ENCODE measurements around the gene TFRC.
"Not testable (repeated sequence)": the region's sequence is repeated elsewhere in the genome, so short reads cannot be mapped to it uniquely, and the experiment has no call there.

TFRC gene

DNA sequence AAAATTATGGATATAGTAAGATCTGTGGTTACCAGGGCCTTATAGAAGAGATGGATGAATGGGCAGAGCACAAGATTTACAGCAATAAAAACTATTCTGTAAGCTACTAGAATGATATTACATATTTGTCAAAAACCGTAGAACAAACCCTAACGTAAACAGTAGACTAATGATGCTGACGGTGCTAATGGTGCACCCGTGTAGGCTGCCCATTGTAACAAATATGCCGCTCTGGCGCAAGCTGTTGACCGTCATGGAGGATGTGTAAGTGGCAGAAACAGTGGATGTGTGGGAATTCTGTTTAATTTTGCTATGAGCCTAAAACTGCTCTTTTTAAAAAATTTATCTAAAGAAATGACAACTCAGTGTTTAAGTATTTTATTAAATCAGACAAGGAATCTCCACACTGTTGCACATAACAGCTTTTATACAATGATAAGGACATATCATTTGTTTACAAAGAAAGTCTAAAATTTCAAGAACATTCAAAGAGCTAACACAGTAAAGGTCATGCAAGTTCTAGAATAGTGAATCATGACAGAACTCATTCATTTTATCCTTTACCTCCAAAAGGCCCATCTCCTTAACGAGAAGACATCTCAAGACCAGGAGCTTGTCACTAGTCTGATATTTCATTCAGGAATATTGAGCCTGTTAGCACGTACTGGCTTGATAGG, 32.8 kb downstream of the TFRC start:
- no peak for DNase-seq (ENCODE audit: low read depth in 2 of 2)

DNA sequence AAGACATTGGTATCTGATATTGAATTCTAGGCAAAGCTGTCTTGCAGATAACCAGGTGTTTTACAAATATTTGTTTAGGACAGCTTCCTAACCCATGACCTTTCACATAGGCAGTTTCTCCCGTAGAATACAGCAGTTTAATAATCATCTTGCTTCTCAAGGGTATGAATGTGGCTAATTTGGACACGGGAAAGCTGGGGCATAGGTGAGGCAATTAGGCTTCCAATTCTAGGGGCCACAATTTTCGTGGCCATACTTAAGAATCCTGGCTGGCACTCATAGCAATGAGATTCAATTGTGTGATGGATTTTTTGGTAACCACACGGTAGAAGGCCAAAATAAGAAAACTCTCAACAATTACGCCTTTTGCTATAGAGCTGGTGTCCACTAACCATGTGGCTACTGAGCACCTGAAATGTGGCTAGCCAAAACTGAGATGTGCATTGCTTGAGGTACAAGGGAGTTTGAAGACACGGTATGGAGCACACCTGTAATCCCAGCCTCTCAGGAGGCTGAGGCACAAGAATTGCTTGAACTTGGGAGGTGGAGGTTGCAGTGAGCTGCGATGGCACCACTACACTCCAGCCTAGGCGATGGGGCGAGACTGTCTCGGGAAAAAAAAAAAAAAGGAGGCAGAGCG, 34.4 kb downstream of the TFRC start:
- no peak for DNase-seq (ENCODE audit: low read depth in 2 of 2)

DNA sequence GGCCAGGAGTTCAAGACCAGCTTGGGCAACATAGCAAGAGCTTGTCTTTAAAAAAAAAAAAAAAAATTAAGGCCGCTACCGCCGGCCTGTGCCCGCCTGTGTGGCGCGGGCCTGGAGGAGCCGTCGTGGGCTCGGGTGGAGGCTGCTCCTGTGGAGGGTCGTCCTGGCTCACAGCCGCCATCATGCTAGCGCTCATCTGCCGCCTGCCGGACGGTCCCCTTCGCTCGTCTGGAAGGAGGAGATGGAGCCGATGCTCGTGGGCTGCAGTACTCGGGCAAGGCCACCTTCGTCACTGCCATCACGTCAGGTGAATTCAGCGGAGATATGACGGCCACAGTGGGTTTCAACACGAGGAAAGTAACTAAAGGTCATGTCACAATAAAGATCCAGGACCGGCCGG, 37.4 kb downstream of the TFRC start:
- no peak for DNase-seq (ENCODE audit: low read depth in 2 of 2)

DNA sequence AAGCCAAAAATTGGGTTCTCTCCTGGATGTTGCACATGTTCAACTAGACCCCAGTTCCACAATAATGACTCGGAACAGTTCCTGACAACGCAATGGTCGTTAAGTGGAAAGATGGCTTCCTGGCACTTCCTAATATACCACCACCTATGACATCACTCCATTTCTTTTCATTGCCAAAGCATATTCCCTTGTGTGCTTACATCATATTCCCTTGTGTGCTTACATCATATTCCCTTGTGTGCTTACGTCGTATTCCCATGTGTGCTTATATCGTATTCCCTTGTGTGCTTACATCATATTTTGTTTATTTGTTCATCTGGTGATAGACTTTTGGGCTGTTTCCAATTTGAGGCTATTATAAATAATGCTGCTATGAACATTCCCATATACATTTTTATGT, 39.2 kb downstream of the TFRC start:
- no peak for DNase-seq (ENCODE audit: low read depth in 2 of 2)

DNA sequence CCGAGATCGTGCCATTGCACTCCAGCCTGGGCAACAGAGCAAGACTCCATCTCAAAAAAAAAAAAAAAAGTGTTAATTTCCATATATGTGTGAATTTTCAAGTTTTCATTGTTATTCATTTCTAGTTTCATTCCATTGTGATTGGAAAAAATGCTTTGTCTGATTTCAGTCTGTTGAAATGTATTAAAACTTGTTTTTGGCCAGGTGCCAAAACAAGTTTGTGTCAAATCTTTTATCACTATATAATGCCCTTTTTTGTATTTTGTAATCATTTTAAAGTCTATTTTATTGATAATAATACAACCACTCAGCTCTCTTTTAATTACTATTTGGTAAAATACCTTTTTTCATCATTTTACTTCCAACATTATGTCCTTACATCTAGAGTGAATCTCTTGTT, 42.5 kb downstream of the TFRC start:
- DNase-seq (ENCODE audit: low read depth in 2 of 2): no peak

DNA sequence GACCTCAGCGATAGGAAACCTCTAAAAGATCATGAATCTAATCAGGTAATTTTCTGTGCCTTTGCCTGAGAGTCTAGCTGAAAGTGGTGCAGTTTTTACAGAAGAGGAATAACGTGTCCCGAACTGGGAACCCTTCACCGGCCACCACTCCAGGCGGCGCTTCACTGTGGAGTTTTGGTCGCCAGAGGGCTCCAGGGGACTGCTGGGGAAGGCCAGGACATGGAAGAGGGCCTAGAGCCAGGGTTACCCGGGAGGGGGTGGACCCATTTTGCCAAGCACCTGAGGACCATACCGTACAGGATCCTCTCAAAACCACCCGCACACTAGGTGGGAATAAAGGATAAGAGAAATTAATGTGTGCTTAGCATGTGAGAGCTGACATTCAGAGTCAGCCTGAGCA, 55.8 kb downstream of the TFRC start:
- DNase-seq (ENCODE audit: low read depth in 2 of 2): not testable (repeated sequence)

DNA sequence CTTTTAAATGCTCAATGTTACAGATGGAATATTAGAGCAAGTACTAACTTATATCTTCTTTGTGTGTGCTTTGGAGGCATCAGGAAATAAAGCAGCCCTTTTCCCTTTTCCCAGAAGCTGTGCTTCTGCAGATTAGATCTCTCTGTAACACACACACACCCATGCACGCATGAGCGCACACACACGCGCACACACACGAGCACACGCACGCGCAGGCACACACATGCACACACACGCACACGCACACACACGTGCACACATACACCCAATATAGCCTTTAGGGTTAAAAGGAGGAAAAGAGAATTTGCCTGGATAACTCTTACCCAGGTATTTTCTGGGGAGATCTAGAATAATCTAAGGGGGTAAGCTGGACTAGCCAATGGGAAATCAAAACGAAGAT, 56.9 kb downstream of the TFRC start:
- DNase-seq (ENCODE audit: low read depth in 2 of 2): no peak

DNA sequence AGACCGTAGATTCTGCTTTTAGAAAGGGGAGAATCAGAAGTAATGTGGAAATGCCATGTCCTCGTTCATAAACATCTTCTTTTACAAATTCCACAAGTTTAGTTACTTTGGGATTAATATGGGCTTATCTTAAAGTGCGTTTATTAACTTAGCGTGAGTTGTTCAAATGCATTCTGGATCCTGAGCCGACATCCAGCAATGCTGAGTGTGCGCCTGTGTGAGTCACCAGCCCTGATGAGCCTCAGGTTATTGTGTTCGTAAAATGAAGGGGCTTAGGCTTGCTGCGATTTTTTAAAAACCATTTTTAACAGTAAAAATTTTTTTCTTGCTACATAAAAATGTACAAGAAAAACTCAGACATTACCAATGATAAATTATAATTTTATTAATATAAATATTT, 57.9 kb downstream of the TFRC start:
- no peak for DNase-seq (ENCODE audit: low read depth in 2 of 2)

DNA sequence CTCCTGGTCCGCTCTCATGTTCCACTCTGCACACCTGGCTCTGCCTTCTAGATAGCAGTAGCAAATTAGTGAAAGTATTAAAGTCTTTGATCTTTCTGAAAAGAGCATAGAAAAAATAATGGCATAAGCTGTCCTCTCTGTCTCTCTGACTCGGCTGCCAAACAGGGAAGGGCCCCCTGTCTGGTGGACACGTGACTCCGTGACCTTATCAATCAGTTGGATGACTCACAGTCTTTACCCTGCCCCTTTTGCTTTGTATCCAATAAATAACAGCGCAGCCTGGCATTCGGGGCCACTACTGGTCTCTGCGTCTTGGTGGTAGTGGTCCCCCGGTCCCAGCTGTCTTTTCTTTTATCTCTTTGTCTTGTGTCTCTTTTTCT, 59.4 kb downstream of the TFRC start:
- not testable (repeated sequence) for DNase-seq (ENCODE audit: low read depth in 2 of 2)

DNA sequence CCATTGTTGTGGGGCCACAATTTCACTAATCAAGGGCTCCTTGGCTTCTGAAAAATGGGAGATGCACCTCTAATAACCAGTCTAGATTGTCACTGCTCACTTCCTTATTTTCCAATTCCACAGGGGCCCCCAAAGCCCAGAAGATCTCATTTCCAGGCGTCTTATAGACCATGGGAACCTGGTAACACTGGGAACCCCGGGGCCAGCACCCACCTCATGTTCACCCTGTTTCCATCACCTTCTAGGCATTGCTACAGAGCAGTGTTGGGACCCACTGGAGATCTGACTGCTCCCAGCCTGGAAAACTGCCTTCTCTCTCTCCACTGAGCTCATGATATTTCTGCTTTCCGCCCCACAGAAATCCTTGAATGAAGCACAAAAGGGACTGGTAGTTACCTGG, 61.5 kb downstream of the TFRC start:
- DNase-seq (ENCODE audit: low read depth in 2 of 2): no peak

DNA sequence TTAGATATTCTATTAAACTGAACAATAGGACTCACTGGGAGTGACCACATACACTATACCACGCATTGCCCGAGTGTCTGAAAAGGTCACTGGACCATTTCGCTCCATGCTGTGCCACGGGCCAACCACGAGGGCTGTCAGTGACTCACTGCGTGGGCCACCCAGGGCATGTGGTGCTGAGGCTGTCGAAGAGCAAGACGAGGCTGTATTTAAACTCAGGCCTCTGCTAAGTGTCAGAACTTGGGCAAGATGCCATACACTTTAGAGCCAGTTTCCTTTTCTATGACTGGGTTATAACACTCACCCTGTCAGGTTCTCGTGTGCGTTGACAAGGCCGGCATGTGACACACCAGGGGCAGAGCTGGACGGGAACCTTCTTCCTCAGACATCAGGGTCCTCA, 62.3 kb downstream of the TFRC start:
- not testable (repeated sequence) for DNase-seq (ENCODE audit: low read depth in 2 of 2)

DNA sequence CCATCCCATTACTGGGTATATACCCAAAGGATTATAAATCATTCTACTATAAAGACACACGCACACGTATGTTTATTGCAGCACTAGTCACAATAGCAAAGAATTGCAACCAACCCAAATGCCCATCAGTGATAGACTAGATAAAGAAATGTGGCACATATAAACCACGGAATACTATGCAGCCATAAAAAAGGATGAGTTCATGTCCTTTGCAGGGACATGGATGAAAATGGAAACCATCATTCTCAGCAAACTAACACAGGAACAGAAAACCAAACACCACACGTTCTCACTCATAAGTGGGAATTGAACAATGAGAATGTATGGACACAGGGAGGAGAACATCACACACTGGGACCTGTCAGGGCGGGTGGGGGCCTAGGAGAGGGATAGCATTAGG, 63.7 kb downstream of the TFRC start:
- DNase-seq (ENCODE audit: low read depth in 2 of 2): not testable (repeated sequence)

DNA sequence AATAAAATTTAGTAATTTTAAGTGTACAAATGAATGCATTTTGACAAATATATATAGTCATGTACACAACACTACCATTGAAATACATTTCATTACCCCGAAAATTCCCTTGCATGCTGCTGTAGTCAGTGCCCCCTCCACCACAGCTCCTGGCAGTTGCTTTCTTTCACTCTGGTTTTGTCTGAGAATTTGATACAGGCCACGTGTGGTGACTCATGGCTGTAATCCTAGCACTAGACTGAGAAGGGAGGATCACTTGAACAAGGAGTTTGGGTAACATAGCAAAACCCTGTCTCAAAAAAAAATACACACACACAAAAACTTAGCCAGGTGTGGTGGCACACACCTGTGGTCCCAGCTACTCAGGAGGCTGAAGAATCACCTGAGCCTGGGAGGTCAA, 65.4 kb downstream of the TFRC start:
- DNase-seq (ENCODE audit: low read depth in 2 of 2): no peak

DNA sequence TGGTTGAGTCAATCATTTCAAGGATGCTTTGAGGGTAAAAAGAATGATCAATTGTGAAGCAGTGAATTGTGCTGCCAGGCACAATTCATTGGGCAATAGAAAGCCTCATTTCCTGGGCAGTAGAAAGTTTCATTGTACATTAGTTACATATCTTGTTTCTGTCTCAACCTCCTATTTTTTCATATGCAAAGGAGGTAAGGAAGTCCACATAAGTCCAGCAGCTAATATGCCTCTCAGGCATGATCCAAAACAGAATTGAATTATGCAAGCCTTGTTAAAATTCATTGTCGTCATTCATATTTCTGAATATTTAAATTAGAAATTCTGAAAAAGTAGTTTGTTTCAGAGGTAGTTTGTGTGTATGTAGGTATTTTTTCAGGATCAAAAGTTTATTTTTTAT, 65.8 kb downstream of the TFRC start:
- DNase-seq (ENCODE audit: low read depth in 2 of 2): no peak

DNA sequence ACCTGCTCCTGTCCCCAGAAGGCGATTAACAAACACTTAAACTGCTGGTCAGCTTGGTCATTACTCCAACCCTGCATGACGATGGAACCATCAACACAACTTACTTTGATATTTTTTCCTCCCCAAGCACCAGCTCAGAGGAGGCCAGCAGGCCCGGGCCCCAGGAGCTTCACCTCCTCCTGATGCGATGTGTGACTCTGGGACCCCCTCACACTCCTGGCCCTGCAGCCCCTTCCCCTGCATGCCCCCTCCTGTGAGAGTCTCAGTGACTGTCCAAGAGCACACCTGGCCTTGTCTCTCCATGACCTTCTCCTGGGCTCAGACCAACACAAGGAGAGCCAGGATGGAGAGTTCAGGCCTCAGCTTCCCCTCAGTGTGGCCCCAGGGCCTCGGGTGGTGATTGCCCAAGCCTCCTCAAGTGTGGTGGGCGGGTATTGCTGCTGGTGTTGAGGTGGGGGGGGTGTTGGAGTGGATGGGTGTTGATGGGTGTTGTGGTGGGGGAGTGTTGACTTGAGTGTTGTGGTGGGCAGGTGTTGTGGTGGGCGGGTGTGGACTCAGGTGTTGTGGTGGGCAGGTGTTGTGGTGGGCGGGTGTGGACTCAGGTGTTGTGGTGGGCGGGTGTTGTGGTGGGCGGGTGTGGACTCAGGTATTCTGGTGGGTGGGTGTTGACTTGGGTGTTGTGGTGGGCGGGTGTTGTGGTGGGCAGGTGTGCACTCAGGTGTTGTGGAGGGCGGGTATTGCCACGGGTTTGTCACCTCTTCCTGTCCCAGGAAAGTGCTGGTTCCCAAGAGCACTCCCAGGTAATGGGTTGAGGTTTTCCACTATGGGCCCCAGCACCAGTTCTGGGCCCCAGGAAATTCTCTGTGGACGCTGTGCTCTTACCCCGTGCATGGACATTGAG, 68.1 kb downstream of the TFRC start:
- DNase-seq (ENCODE audit: low read depth in 2 of 2): no peak

DNA sequence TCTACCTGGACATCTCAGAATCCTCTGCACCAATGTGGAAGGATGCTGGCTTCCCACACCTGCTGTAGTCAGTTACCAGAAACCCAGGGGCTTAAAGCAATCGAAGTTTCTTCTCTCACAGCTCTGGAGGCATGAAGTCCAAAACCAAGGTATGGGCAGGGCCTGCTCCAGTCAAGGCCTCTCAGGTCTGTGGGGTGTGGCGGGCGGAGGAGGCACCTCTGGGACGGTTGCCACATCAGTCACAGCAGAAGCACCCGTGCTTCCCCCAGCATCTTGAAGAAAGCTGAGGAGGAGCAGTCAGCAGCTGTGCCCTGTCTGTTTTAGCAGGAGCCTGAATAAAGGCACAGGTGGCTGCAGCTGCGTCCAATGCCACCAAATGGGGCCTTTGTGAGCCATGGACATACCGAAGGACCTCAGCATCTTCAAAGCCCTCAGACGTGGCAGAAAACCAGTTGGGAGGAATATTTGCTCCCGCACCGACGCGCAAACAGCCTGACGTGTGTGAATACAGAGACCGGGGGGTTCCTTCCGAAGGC, 68.9 kb downstream of the TFRC start:
- DNase-seq (ENCODE audit: low read depth in 2 of 2): no peak

DNA sequence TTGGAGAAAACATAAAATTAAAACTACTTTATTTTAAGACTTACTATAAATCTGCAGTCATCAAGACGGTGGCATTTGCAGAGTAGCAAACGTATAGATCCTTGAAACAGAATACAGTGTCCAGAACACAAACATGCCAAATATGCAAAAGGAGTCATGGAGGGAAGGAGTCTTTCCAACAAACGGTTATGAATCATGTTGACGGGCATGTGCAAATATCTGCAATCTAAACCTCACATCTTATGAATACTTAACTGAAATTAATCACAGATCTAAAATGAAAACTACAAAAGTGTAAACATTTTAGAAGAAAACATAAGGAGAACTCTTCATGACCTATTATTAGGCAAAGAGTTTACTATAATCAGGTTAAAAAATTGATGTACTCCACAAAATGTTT, 69.4 kb downstream of the TFRC start:
- DNase-seq (ENCODE audit: low read depth in 2 of 2): no peak

DNA sequence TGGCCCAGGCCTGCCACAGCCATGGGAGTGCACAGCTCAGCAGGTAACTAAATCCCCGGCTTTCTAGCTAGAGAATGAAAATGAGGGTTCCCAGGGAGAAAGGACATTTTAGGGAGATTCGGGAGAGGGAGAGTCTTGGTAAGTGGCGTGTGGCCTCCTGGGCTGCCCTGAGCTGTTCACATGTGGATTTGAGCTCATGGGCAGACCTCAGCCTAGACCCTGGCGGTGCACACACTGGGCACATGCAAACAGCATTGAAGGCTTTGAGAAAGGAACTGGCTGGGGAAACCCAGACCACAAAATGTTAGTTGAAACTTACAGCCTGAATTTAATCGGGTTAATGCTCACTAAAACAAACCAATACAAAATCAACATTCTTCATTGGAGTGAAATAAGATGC, 72.4 kb downstream of the TFRC start:
- DNase-seq (ENCODE audit: low read depth in 2 of 2): no peak

DNA sequence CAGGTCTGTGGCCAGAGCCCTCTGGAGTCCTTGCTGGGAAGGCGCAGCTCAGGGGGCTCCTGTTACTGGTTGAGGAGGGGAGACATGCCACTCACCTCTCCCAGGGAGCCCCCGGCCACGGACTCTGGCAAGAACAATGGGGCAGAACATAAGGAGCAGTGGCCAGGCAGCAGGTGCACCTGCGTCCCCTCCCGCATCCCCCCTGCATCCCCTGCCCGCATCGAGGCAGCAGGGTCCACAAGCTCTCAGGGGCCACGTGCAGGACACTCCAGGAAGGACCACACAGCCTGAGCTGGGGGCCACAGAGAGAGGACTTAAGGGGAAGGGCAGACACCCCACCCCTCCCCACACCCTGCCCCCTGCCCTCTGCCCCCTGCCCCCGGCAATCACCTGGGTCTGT, 73.0 kb downstream of the TFRC start:
- no peak for DNase-seq (ENCODE audit: low read depth in 2 of 2)

DNA sequence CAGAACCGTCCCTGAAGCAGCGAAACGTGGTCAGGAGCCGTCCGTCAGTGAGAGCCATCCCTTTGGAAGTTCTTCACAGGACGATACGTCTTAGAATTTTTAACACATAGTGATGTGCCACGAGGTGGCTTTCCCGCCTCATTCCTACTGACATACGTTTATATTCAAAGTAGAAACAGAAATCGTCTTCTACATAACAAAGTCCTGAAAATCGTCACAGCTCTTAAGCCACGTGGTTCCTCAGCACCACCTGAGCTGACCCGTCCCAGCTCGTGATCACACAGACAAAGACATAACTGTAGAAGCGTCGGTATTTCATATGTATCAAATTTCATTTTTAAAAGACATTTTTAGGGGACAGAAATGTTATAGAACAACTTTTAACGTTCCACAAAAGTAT, 73.5 kb downstream of the TFRC start:
- DNase-seq (ENCODE audit: low read depth in 2 of 2): no peak

DNA sequence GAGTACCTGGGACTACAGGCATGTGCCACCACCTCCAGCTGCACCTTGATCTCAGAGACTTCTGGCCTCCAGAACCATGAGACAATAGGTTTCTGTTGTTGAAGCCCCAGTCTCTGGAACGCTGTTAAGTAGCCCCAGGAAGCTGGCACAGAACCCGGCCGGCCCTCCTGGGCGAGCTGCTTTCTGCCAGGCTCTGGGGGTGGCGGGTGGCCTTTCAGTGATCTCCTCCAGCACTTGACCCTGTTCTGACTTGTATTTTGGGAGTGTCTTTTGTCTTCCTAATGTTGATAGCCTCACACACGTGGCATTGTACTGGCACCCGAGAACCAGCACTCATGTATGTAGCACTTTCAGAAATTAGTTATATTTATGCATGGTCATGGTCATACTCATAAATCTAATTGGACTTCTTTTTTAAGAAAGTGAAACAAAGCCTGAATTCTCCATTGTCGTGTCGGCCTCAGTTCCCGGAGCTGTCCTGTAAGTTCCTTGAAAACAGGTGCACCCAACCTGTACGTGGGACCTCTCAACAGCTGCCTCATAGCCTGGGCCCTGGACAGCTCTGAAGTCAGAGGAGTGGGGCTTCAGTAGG, 74.0 kb downstream of the TFRC start:
- DNase-seq (ENCODE audit: low read depth in 2 of 2): no peak

DNA sequence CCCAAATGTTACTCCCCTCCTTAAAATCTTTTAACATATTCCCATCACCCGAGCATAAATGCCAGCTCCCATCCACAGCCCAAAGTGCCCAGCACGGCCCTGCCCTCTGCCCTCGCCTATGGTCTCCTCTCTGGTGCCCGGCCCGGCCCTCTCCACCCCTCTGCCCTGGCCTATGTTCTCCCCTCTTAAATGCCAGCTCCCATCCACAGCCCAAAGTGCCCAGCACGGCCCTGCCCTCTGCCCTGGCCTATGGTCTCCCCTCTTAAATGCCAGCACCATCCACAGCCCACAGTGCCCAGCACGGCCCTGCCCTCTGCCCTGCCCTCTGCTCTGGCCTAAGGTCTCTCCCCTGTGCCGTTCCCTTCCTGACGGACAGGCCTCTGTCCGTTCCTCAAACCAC, 76.6 kb downstream of the TFRC start:
- not testable (repeated sequence) for DNase-seq (ENCODE audit: low read depth in 2 of 2)

All from activated CD4-positive, alpha-beta T cell treated with anti-CD3 and anti-CD28 coated beads for 24 hours (primary cell).